Neutrophil (primary cell): ENCODE measurements around the gene SPEM3.

Experiments
- H3K27ac ChIP-seq: fragments of 200-600 bp; sonication (generic); 2 replicates; pipeline ENCODE4 v1.5.1; 2016; ENCODE audit warnings: mild to moderate bottlenecking, moderate library complexity
- H3K27me3 ChIP-seq: fragments of 200-600 bp; sonication (generic); 2 replicates; pipeline ENCODE4 v1.6.0; 2016; ENCODE audit warnings: mild to moderate bottlenecking
- H3K36me3 ChIP-seq: fragments of 200-600 bp; sonication (generic); 2 replicates; pipeline ENCODE4 v1.5.1; 2017
- H3K4me1 ChIP-seq, 2 experiments: fragments of 200-600 bp in 1 of 2; sonication (generic) in 1 of 2; 1 replicate in 1 of 2; 2 replicates in 1 of 2; pipeline versions ENCODE4 v1.5.1 to v1.6.1; 2013 to 2016; ENCODE audit warnings: low read depth in 1 of 2, low read length in 1 of 2, mild to moderate bottlenecking in 1 of 2, moderate library complexity in 1 of 2; ENCODE audit not compliant: control insufficient read depth in 1 of 2, insufficient read depth in 1 of 2
- H3K4me3 ChIP-seq, 2 experiments: fragments of 200-600 bp in 1 of 2; sonication (generic) in 1 of 2; 1 replicate in 1 of 2; 2 replicates in 1 of 2; pipeline ENCODE4 v1.5.1; 2013 to 2016; ENCODE audit warnings: low read depth in 1 of 2, low read length in 1 of 2, mild to moderate bottlenecking in 1 of 2, moderate library complexity in 1 of 2
- H3K9me3 ChIP-seq: fragments of 200-600 bp; sonication (generic); 2 replicates; pipeline ENCODE4 v1.5.1; 2016
- CTCF ChIP-seq: fragments of 200-600 bp; sonication (generic); IDR thresholded peaks from 2 replicates; pipeline ENCODE4 v1.5.1; 2016; ENCODE audit warnings: antibody characterized with exemption

SPEM3 gene

GRCh38 chr17:7442142-7442541, 13.5 kb downstream of the SPEM3 start:
- H3K27ac ChIP-seq: no peak overlapping the region
- peaks cover 100% of the 10 kb centered on the region for H3K27me3 ChIP-seq
- no peaks in the 10 kb centered on the region for H3K36me3 ChIP-seq
- no peaks in the 10 kb centered on the region for H3K9me3 ChIP-seq
- no peak overlapping the region for H3K4me3 ChIP-seq
- H3K4me1 ChIP-seq: peaks cover 40 to 54% of the 10 kb centered on the region in 2 experiments
- TF ChIP-seq CTCF: no peak

DNA sequence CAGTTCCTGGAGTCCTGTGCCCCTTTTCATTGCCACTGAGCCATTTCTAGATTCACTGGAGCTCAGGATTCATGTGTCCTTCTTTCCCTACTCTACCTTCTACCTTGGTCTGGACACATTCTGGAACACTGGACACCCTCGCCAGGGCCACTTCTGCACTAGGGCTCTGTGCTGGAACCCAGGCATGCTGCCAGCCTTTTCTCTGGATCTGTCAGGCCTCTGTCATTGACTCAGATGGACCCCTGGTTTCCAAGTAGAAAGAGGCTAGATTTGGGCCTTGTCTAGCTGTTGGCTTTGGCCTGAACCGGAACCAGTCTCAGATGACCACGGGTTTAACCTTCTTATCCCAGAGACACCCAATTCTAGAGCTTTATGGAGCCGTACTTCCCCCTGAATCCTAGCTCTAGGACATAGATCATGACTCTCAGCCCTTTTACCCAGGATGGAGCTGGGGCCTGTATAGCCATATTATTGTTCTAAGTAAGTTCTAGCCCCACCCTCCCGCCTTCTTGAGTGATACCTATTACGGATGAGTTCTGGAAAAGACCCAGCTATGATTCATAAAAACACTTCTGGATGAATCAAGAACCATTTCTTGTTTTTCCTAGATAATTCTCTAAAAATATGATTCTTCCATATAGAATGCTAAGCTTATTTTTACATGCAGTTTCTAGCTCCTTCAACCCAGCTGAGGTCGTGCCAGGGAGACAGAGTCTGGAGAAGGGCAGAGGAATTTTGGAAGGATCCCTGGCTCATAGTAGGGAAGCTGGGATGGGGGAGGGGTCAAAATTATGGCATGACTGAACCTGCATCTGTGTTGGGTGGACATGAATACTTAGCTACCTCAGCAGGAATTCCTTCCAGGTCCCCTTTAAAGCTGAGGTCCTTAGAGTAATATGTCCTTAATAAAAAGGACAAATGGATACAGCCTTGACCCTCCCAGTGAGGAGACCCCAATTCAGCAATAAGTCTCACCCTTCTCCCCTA, 15.1 kb downstream of the SPEM3 start:
- Histone ChIP-seq H3K4me3 (no peak overlapping the region), H3K9me3 (no peaks in the 10 kb centered on the region), H3K27ac (no peak overlapping the region), H3K4me1 (peaks cover 25 to 38% of the 10 kb centered on the region in 2 experiments), H3K27me3 (peaks cover 100% of the 10 kb centered on the region), H3K36me3 (no peaks in the 10 kb centered on the region)
- TF ChIP-seq CTCF: no peak

DNA sequence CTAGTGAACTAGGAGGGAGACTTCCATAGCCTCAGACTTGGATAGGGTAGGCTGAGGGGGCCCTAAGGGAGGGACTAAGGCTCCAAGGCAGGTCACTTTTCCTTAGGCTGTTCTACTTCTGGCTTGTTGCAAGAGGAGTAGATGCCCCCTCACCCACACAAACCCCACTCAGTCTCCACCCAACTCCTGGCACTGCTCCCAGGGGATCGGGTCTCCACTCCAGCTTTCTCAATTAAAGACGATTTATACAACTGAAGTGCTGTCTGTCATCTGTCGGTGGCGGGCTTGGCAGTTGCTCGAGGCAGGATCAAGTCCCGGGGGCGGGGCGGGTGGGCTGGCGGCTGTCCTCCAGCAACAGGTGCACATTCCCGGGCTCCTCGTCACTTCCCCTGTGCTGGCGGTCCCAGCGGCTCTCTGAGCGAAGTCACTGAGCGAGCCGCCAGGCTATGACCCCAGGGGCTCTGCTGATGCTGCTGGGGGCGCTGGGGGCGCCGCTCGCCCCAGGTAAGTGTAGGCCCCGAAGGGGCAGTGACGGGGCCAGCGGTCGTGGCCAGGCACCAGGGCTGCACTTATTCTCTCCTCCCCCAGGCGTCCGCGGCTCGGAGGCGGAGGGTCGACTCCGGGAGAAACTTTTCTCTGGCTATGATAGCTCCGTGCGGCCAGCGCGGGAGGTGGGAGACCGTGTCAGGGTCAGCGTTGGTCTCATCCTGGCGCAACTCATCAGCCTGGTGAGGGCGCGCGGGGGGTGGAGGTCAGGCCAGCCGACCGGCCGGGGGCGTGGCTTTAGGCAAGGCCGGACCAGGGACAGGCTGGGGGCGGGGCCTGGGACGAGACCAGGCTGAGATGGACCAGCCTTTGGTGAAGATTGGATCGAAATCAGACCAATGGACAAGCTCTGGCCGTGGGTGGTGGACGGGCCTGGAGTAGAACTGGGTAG, 16.3 kb downstream of the SPEM3 start, which contains the start of gene CHRNB1:
TSS of gene CHRNB1 (plus strand) at position 380 of the 937 bp plus-strand sequence. CDS start at position 447, 67 bp downstream.
- H3K9me3 ChIP-seq: no peaks in the 10 kb centered on the region
- H3K27me3 ChIP-seq: peaks cover 89% of the 10 kb centered on the region

DNA sequence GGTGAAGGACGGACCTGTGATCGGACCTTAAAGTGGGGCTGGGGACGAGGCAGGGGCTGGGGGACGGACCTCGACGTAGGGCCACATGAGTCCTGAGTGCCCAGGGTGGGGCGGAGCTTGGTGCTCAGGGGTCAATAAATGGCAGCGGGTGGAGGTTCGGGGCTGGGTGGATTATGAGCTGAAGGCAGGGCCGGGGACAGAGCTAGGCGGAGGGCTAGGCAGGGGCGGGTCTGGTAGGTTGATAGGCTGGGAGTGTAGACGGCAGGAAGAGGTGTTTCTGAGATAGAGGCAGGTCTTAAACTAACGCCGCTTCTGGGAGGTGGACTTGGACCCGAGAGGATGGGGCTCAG, 16.9 kb downstream of the SPEM3 start:
- Histone ChIP-seq H3K27ac (no peak overlapping the region), H3K4me3 (peak overlapping the region; percentile 55 to 74), H3K4me1 (peaks cover 12 to 20% of the 10 kb centered on the region in 2 experiments), H3K27me3 (peaks cover 83% of the 10 kb centered on the region), H3K36me3 (no peaks in the 10 kb centered on the region), H3K9me3 (no peaks in the 10 kb centered on the region)
- no peak for TF ChIP-seq CTCF

More for the DNA sequence above, 16.3 kb downstream of the SPEM3 start, which contains the start of gene CHRNB1:
- no peak within 1 kb of the TSS for H3K27ac ChIP-seq
- no peaks in the 10 kb centered on the region for H3K36me3 ChIP-seq
- H3K4me3 ChIP-seq: peak within 1 kb of the TSS; percentile 55 to 74
- no peak for TF ChIP-seq CTCF
- peaks cover 16 to 26% of the 10 kb centered on the region in 2 experiments for H3K4me1 ChIP-seq

- Histone ChIP-seq H3K27ac (no peak overlapping the region), H3K9me3 (no peaks in the 10 kb centered on the region), H3K36me3 (no peaks in the 10 kb centered on the region)
Observed at GRCh38 chr17:7448461-7448860, 19.8 kb downstream of the SPEM3 start.

More at GRCh38 chr17:7448461-7448860, 19.8 kb downstream of the SPEM3 start:
- peaks cover 54% of the 10 kb centered on the region for H3K27me3 ChIP-seq
- H3K4me3 ChIP-seq: no peak overlapping the region
- no peak for TF ChIP-seq CTCF
- peaks cover 12 to 16% of the 10 kb centered on the region in 2 experiments for H3K4me1 ChIP-seq
